AG09319 (cell line): ENCODE measurements around the gene GNG7.

ENCODE experiments used
- DNase-seq: peaks from one replicate; pipeline ENCODE4 v3.0.0-alpha.2; 2010; ENCODE audit warnings: low read depth; ENCODE audit errors: extremely low read depth
- CTCF ChIP-seq: IDR thresholded peaks from 2 replicates; pipeline ENCODE4 v1.5.1; 2011; ENCODE audit warnings: low read depth, mild to moderate bottlenecking, inconsistent platforms, low read length, moderate library complexity

The GNG7 gene

GRCh38 chr19:2739602-2740313 is 37.3 kb upstream of the GNG7 start, which contains the start of gene SLC39A3:
Gene SLC39A3, minus strand, starts transcription at chr19:2740017. Its CDS starts 2,760 bp downstream, at chr19:2737257.
- TF ChIP-seq CTCF = peak; percentile 13
- peak; percentile 98 for DNase-seq

- no peak for TF ChIP-seq CTCF
- DNase-seq = no peak
These were observed 34.2 kb upstream of the GNG7 start for GRCh38 chr19:2736550-2737190.

- TF ChIP-seq CTCF = no peak
These were observed 32.9 kb upstream of the GNG7 start for GRCh38 chr19:2735374-2735773.

GRCh38 chr19:2734589-2735288 is 32.2 kb upstream of the GNG7 start:
- no peak for DNase-seq
- no peak for TF ChIP-seq CTCF

More at GRCh38 chr19:2735374-2735773, 32.9 kb upstream of the GNG7 start:
- DNase-seq = no peak

GRCh38 chr19:2733930-2734588 is 31.6 kb upstream of the GNG7 start:
- TF ChIP-seq CTCF = no peak
- DNase-seq = no peak

DNA sequence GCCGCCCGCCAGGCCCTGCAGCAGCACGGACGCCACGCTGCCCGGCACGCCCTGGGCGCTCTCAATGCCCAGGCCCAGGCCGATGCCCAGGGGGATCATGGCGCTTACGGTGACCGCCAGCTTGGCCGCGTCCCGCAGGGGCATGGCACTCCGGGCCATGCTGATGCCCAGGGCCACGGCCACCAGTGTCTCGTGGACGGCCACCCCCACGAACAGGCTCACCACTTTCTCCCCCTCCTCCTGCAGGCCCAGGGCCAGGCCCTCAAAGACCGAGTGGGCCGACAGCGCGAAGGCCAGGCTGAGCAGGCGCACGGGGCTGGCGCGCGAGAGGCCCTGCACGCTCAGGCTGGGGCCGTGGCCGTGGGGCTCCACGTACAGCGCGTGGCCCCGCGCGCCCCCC is 30.4 kb upstream of the GNG7 start:
- no peak for DNase-seq
- no peak for TF ChIP-seq CTCF
